Trophoblast cell (in vitro differentiated cells and primary cell): ENCODE measurements around the gene CALML5.
A peak's percentile ranks its signal among the peaks of the same experiment; 100 is the strongest.
"Not testable (repeated sequence)": the region's sequence is repeated elsewhere in the genome, so short reads cannot be mapped to it uniquely, and the experiment has no call there.

Experiments
- DNase-seq, 2 donors: peaks; one replicate each; pipeline ENCODE4 v3.0.0-alpha.2; 2016
- H2AFZ ChIP-seq: 2 replicates; pipeline ENCODE4 v1.6.1; 2013; ENCODE audit warnings: low read length, moderate library complexity, mild to moderate bottlenecking; ENCODE audit not compliant: insufficient read depth, poor library complexity
- H2AK5ac ChIP-seq: 2 replicates; pipeline ENCODE4 v1.6.1; 2013; ENCODE audit warnings: mild to moderate bottlenecking, low read length
- H2BK120ac ChIP-seq: 2 replicates; pipeline ENCODE4 v1.6.1; 2013; ENCODE audit warnings: low read length, mild to moderate bottlenecking, moderate library complexity; ENCODE audit not compliant: insufficient read depth, poor library complexity
- H2BK12ac ChIP-seq: 2 replicates; pipeline ENCODE4 v1.6.1; 2013; ENCODE audit warnings: mild to moderate bottlenecking, low read length, moderate library complexity
- H2BK5ac ChIP-seq: 2 replicates; pipeline ENCODE4 v1.6.1; 2013; ENCODE audit warnings: low read length, low read depth, moderate library complexity, mild to moderate bottlenecking; ENCODE audit not compliant: poor library complexity
- H3K14ac ChIP-seq: 2 replicates; pipeline ENCODE4 v1.6.1; 2013; ENCODE audit warnings: mild to moderate bottlenecking, low read length
- H3K18ac ChIP-seq: 2 replicates; pipeline ENCODE4 v1.6.1; 2013; ENCODE audit warnings: mild to moderate bottlenecking, low read length
- H3K23ac ChIP-seq: 2 replicates; pipeline ENCODE4 v1.6.1; 2013; ENCODE audit warnings: low read length
- H3K27ac ChIP-seq: 2 replicates; pipeline ENCODE4 v1.5.1; 2013; ENCODE audit warnings: low read depth, mild to moderate bottlenecking, inconsistent platforms, low read length, moderate library complexity
- H3K27me3 ChIP-seq: 2 replicates; pipeline ENCODE4 v1.6.1; 2013; ENCODE audit warnings: inconsistent platforms, mild to moderate bottlenecking, low read length, moderate library complexity; ENCODE audit not compliant: insufficient read depth
- H3K36me3 ChIP-seq, 2 experiments: 1 replicate in 1 of 2; 2 replicates in 1 of 2; pipeline ENCODE4 v1.6.1; 2013; ENCODE audit warnings: low read length in 2 of 2, mild to moderate bottlenecking in 2 of 2, moderate library complexity in 1 of 2; ENCODE audit not compliant: insufficient read depth in 2 of 2, control insufficient read depth in 1 of 2
- H3K4ac ChIP-seq: 2 replicates; pipeline ENCODE4 v1.6.1; 2013; ENCODE audit warnings: low read depth, mild to moderate bottlenecking, low read length, moderate library complexity
- H3K4me1 ChIP-seq, 2 experiments: 1 replicate in 1 of 2; 2 replicates in 1 of 2; pipeline ENCODE4 v1.6.1; 2013; ENCODE audit warnings: low read length in 2 of 2, mild to moderate bottlenecking in 2 of 2, moderate library complexity in 1 of 2; ENCODE audit not compliant: insufficient read depth in 2 of 2, control insufficient read depth in 1 of 2
- H3K4me2 ChIP-seq: 2 replicates; pipeline ENCODE4 v1.6.1; 2013; ENCODE audit warnings: inconsistent platforms, mild to moderate bottlenecking, low read length, moderate library complexity
- H3K4me3 ChIP-seq: 2 replicates; pipeline ENCODE4 v1.5.1; 2013; ENCODE audit warnings: mild to moderate bottlenecking, low read depth, low read length, inconsistent platforms
- H3K79me1 ChIP-seq: one replicate; pipeline ENCODE4 v1.6.1; 2013; ENCODE audit warnings: low read length
- H3K79me2 ChIP-seq: 2 replicates; pipeline ENCODE4 v1.6.1; 2013; ENCODE audit warnings: low read length, mild to moderate bottlenecking; ENCODE audit not compliant: control insufficient read depth, insufficient read depth, poor library complexity
- H3K9ac ChIP-seq: 2 replicates; pipeline ENCODE4 v1.6.1; 2013; ENCODE audit warnings: mild to moderate bottlenecking, low read length
- H3K9me3 ChIP-seq: 2 replicates; pipeline ENCODE4 v1.6.1; 2013; ENCODE audit warnings: low read depth, mild to moderate bottlenecking, control low read depth, inconsistent platforms, low read length; ENCODE audit not compliant: insufficient read depth
- H4K12ac ChIP-seq: 2 replicates; pipeline ENCODE4 v1.6.1; 2013; ENCODE audit warnings: low read depth, mild to moderate bottlenecking, low read length, moderate library complexity
- H4K8ac ChIP-seq: 2 replicates; pipeline ENCODE4 v1.6.1; 2013; ENCODE audit warnings: low read depth, mild to moderate bottlenecking, low read length, moderate library complexity
- H4K91ac ChIP-seq: one replicate; pipeline ENCODE4 v1.6.1; 2013; ENCODE audit warnings: low read depth, mild to moderate bottlenecking, low read length, moderate library complexity
- WGBS: extraction: QIAGEN DNeasy Blood & Tissue Kit; methylation state at CpG from one replicate; pipeline ENCODE4 v1.1.7; 2013; ENCODE audit warnings: missing lambda C conversion rate; ENCODE audit not compliant: insufficient read length, insufficient coverage; ENCODE audit errors: extremely low coverage; 5-methylcytosine and 5-hydroxymethylcytosine counted together

The CALML5 gene

GRCh38 chr10:5475088-5475487 is 24.3 kb downstream of the CALML5 start:
- WGBS: no CpG with 5 or more reads among the region's 8 CpGs
- Histone ChIP-seq H4K91ac (peak overlapping the region; percentile 11), H2BK12ac (peak overlapping the region; percentile 43), H3K79me1 (peaks cover 27% of the 10 kb centered on the region), H3K4me1 (peaks cover 11% of the 10 kb centered on the region in 2 experiments)
- H3K27me3 ChIP-seq, H3K4me3 ChIP-seq, H3K27ac ChIP-seq, H3K9ac ChIP-seq, H2BK120ac ChIP-seq, H3K18ac ChIP-seq, H4K8ac ChIP-seq, H2AK5ac ChIP-seq, H2AFZ ChIP-seq, H3K9me3 ChIP-seq, H4K12ac ChIP-seq, H3K14ac ChIP-seq, H3K23ac ChIP-seq, H3K79me2 ChIP-seq, H3K4ac ChIP-seq, H2BK5ac ChIP-seq, H3K4me2 ChIP-seq, H3K36me3 ChIP-seq, DNase-seq: not testable (repeated sequence)

DNA sequence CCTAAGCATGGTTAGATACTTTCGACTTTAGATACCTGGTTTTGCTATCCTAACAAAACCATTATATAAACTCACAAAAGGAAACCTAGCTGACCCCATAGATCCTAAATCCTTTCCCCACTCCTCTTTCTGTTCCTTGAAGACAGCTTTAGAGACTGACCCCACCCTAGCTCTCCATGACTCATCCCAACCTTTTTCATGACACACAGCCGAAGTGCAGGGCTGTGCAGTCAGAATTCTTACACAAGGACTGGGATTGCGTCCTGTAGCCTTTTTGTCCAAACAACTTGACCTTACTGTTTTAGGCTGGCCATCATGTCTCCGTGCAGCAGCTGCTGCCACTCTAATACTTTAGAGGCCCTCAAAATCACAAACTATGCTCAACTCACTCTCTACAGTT is 24.7 kb downstream of the CALML5 start:
- not testable (repeated sequence) for H3K23ac ChIP-seq, H2AK5ac ChIP-seq, H3K27ac ChIP-seq, H3K27me3 ChIP-seq, H4K91ac ChIP-seq, H3K4ac ChIP-seq, H3K18ac ChIP-seq, H2BK120ac ChIP-seq, H2BK12ac ChIP-seq, H3K4me2 ChIP-seq, H3K9ac ChIP-seq, H3K4me3 ChIP-seq, H2BK5ac ChIP-seq, H4K8ac ChIP-seq, H3K79me2 ChIP-seq, H3K9me3 ChIP-seq, H3K14ac ChIP-seq, H4K12ac ChIP-seq, H2AFZ ChIP-seq, H3K36me3 ChIP-seq
- Histone ChIP-seq H3K79me1 (peaks cover 28% of the 10 kb centered on the region), H3K4me1 (peaks cover 13 to 14% of the 10 kb centered on the region in 2 experiments)
- WGBS: no CpG with 5 or more reads among the region's 4 CpGs
- DNase-seq: peak in 1 of 2 donors; percentile 46

GRCh38 chr10:5470062-5470751 is 29.2 kb downstream of the CALML5 start:
- Histone ChIP-seq H4K91ac (peak overlapping the region; percentile 100), H3K36me3 (no peaks in the 10 kb centered on the region), H3K9ac (no peak overlapping the region), H3K79me2 (peaks cover 17% of the 10 kb centered on the region), H2AK5ac (peak overlapping the region; percentile 99), H3K4me3 (no peak overlapping the region), H4K8ac (peak overlapping the region; percentile 49), H3K27ac (no peak overlapping the region), H3K4me1 (peaks cover 38 to 43% of the 10 kb centered on the region in 2 experiments), H2BK120ac (peak overlapping the region; percentile 97), H3K9me3 (peaks cover 2% of the 10 kb centered on the region), H3K18ac (peak overlapping the region; percentile 75), H2AFZ (peak overlapping the region; percentile 11), H2BK5ac (peak overlapping the region; percentile 10), H2BK12ac (peak overlapping the region; percentile 98), H4K12ac (no peak overlapping the region), H3K4ac (peak overlapping the region; percentile 44), H3K23ac (no peak overlapping the region), H3K79me1 (peaks cover 50% of the 10 kb centered on the region), H3K4me2 (no peak overlapping the region), H3K14ac (peak overlapping the region; percentile 79), H3K27me3 (no peaks in the 10 kb centered on the region)
- DNase-seq: no peak
- no CpG with 5 or more reads among the region's 15 CpGs for WGBS

- WGBS: no CpG with 5 or more reads among the region's 15 CpGs
- no peak overlapping the region for H3K9ac ChIP-seq
- H3K14ac ChIP-seq: peak overlapping the region; percentile 95
- peak overlapping the region; percentile 63 for H4K8ac ChIP-seq
- H3K4ac ChIP-seq: peak overlapping the region; percentile 44
- H2BK5ac ChIP-seq: peak overlapping the region; percentile 97
- H2AFZ ChIP-seq: peak overlapping the region; percentile 11
- H3K9me3 ChIP-seq: peaks cover 2% of the 10 kb centered on the region
- no peak overlapping the region for H3K4me3 ChIP-seq
- peaks cover 54% of the 10 kb centered on the region for H3K79me1 ChIP-seq
- H3K18ac ChIP-seq: peak overlapping the region; percentile 92
- H3K23ac ChIP-seq: no peak overlapping the region
- H3K36me3 ChIP-seq: no peaks in the 10 kb centered on the region
- H3K4me1 ChIP-seq: peaks cover 41 to 47% of the 10 kb centered on the region in 2 experiments
- H3K27ac ChIP-seq: no peak overlapping the region
- H3K4me2 ChIP-seq: no peak overlapping the region
- H4K91ac ChIP-seq: peak overlapping the region; percentile 100
- peak overlapping the region; percentile 99 for H2AK5ac ChIP-seq
- no peak overlapping the region for H4K12ac ChIP-seq
- H3K27me3 ChIP-seq: no peaks in the 10 kb centered on the region
- DNase-seq: no peak
- H2BK12ac ChIP-seq: peak overlapping the region; percentile 98
- H3K79me2 ChIP-seq: peaks cover 17% of the 10 kb centered on the region
- H2BK120ac ChIP-seq: peak overlapping the region; percentile 97
Observed at GRCh38 chr10:5469353-5470061, 29.9 kb downstream of the CALML5 start.
